H4 (cell line): ENCODE measurements around the gene PRKG1. TPM values are rescaled to one million over a fixed set of nuclear protein-coding genes. Genes with fewer than 3 reads are reported as not detected.
"Not testable (repeated sequence)": the region's sequence is repeated elsewhere in the genome, so short reads cannot be mapped to it uniquely, and the experiment has no call there.

Experiments used
- DNase-seq: peaks from one replicate; pipeline ENCODE4 v3.0.0-alpha.2; 2015; ENCODE audit warnings: low spot score
- total RNA-seq: library from RNA; depleted of rRNA; stranded (reverse); fragments of >200 nt; shearing (Covaris generic); gene quantifications from 2 replicates; pipeline ENCODE4 v1.2.3, GENCODE V29; 2014

Gene PRKG1
- total RNA-seq, 1 experiment from 2014 or later = 3.4 TPM

- DNase-seq = no peak
Measured at GRCh38 chr10:51377070-51377931, 303.0 kb downstream of the PRKG1 start.

GRCh38 chr10:51377932-51378599, 303.8 kb downstream of the PRKG1 start:
- no peak for DNase-seq

GRCh38 chr10:51382181-51382580, 307.9 kb downstream of the PRKG1 start:
- no peak for DNase-seq

- DNase-seq = no peak
Measured at GRCh38 chr10:51384971-51385370, 310.7 kb downstream of the PRKG1 start.

GRCh38 chr10:51386248-51386885, 312.1 kb downstream of the PRKG1 start:
- no peak for DNase-seq

GRCh38 chr10:51389415-51390321, 315.4 kb downstream of the PRKG1 start:
- DNase-seq = peak; percentile 91

GRCh38 chr10:51393006-51393405, 318.7 kb downstream of the PRKG1 start:
- DNase-seq = not testable (repeated sequence)

GRCh38 chr10:51394039-51394438, 319.8 kb downstream of the PRKG1 start:
- no peak for DNase-seq

GRCh38 chr10:51397244-51397643, 323.0 kb downstream of the PRKG1 start:
- no peak for DNase-seq

GRCh38 chr10:51397695-51398094, 323.4 kb downstream of the PRKG1 start:
- DNase-seq = peak; percentile 79

GRCh38 chr10:51399840-51400239, 325.6 kb downstream of the PRKG1 start:
- DNase-seq = no peak

GRCh38 chr10:51400392-51401096, 326.3 kb downstream of the PRKG1 start:
- DNase-seq = no peak

- no peak for DNase-seq
Measured at GRCh38 chr10:51403521-51403920, 329.2 kb downstream of the PRKG1 start.

- no peak for DNase-seq
Measured at GRCh38 chr10:51405580-51406351, 331.5 kb downstream of the PRKG1 start.

GRCh38 chr10:51406581-51406980, 332.3 kb downstream of the PRKG1 start:
- DNase-seq = no peak

- DNase-seq = no peak
Measured at GRCh38 chr10:51416494-51416893, 342.2 kb downstream of the PRKG1 start.

- DNase-seq = no peak
Measured at GRCh38 chr10:51419196-51420093, 345.2 kb downstream of the PRKG1 start.

- no peak for DNase-seq
Measured at GRCh38 chr10:51421853-51422252, 347.6 kb downstream of the PRKG1 start.
